ENCODE measurements around the gene RANBP9.

The RANBP9 gene

GRCh38 chr6:13677878-13678254, 33.8 kb downstream of the RANBP9 start:
- no peak for DNase-seq

- DNase-seq: no peak
These were observed 35.0 kb downstream of the RANBP9 start for GRCh38 chr6:13676551-13677156.

- DNase-seq: no peak
These were observed 37.0 kb downstream of the RANBP9 start for GRCh38 chr6:13674533-13675190.

- DNase-seq: no peak
These were observed 37.7 kb downstream of the RANBP9 start for GRCh38 chr6:13673825-13674444.

- no peak for DNase-seq
These were observed 38.3 kb downstream of the RANBP9 start for GRCh38 chr6:13673368-13673767.

- no peak for DNase-seq
These were observed 38.7 kb downstream of the RANBP9 start for GRCh38 chr6:13672904-13673303.

- no peak for DNase-seq
These were observed 40.0 kb downstream of the RANBP9 start for GRCh38 chr6:13671548-13672127.

GRCh38 chr6:13669476-13669875, 42.2 kb downstream of the RANBP9 start:
- DNase-seq: no peak

- DNase-seq: no peak
These were observed 43.2 kb downstream of the RANBP9 start for GRCh38 chr6:13668291-13668928.

GRCh38 chr6:13667655-13668054, 44.0 kb downstream of the RANBP9 start:
- no peak for DNase-seq

GRCh38 chr6:13666194-13667105, 45.2 kb downstream of the RANBP9 start:
- peak; percentile 19 for DNase-seq

- no peak for DNase-seq
These were observed 46.8 kb downstream of the RANBP9 start for GRCh38 chr6:13664703-13665352.

GRCh38 chr6:13663986-13664385, 47.6 kb downstream of the RANBP9 start:
- no peak for DNase-seq

- DNase-seq: no peak
These were observed 48.8 kb downstream of the RANBP9 start for GRCh38 chr6:13662651-13663334.

- DNase-seq: no peak
These were observed 50.0 kb downstream of the RANBP9 start for GRCh38 chr6:13661647-13662046.

GRCh38 chr6:13660893-13661292, 50.7 kb downstream of the RANBP9 start:
- DNase-seq: no peak

GRCh38 chr6:13660273-13660672, 51.4 kb downstream of the RANBP9 start:
- no peak for DNase-seq

- no peak for DNase-seq
These were observed 55.9 kb downstream of the RANBP9 start for GRCh38 chr6:13655700-13656099.

- no peak for DNase-seq
These were observed 57.1 kb downstream of the RANBP9 start for GRCh38 chr6:13654496-13654895.

- no peak for DNase-seq
These were observed 58.3 kb downstream of the RANBP9 start for GRCh38 chr6:13653296-13653695.

- no peak for DNase-seq
These were observed 62.2 kb downstream of the RANBP9 start for GRCh38 chr6:13649393-13649792.

All from stimulated activated CD4-positive, alpha-beta T cell treated with anti-CD3 and anti-CD28 coated beads, Interleukin-15, amount 100 ng/mL, for 24 hours (primary cell).